EL (cell line): ENCODE measurements around the gene JAKMIP1.
"Not testable (repeated sequence)": the region's sequence is repeated elsewhere in the genome, so short reads cannot be mapped to it uniquely, and the experiment has no call there.

Experiments
- DNase-seq: peaks from one replicate; pipeline ENCODE4 v3.0.0-alpha.2; 2016

The JAKMIP1 gene

GRCh38 chr4:6028168-6028567 lies 172.2 kb downstream of the JAKMIP1 start:
- DNase-seq = no peak

- no peak for DNase-seq
These were observed 173.0 kb downstream of the JAKMIP1 start for GRCh38 chr4:6027392-6027791.

- DNase-seq = no peak
These were observed 175.9 kb downstream of the JAKMIP1 start for GRCh38 chr4:6024313-6024960.

- DNase-seq = peak; percentile 36
These were observed 176.6 kb downstream of the JAKMIP1 start for GRCh38 chr4:6023731-6024130.

GRCh38 chr4:6022607-6023288 lies 177.6 kb downstream of the JAKMIP1 start:
- no peak for DNase-seq

- no peak for DNase-seq
These were observed 178.3 kb downstream of the JAKMIP1 start for GRCh38 chr4:6021831-6022606.

- no peak for DNase-seq
These were observed 179.7 kb downstream of the JAKMIP1 start for GRCh38 chr4:6020613-6021012.

- peak; percentile 44 for DNase-seq
These were observed 180.8 kb downstream of the JAKMIP1 start for GRCh38 chr4:6019316-6020263.

- no peak for DNase-seq
These were observed 182.0 kb downstream of the JAKMIP1 start, which contains the start of gene C4orf50 for GRCh38 chr4:6018331-6018730. TSS of gene C4orf50 (minus strand) at chr4:6018431.

- no peak for DNase-seq
These were observed 182.5 kb downstream of the JAKMIP1 start for GRCh38 chr4:6017800-6018199.

- no peak for DNase-seq
These were observed 183.3 kb downstream of the JAKMIP1 start for GRCh38 chr4:6017030-6017429.

- no peak for DNase-seq
These were observed 186.8 kb downstream of the JAKMIP1 start for GRCh38 chr4:6013564-6013963.

GRCh38 chr4:6012200-6012599 lies 188.1 kb downstream of the JAKMIP1 start:
- no peak for DNase-seq

GRCh38 chr4:6011686-6012085 lies 188.7 kb downstream of the JAKMIP1 start:
- DNase-seq = no peak

GRCh38 chr4:6011271-6011671 lies 189.1 kb downstream of the JAKMIP1 start:
- no peak for DNase-seq

GRCh38 chr4:6010789-6011188 lies 189.6 kb downstream of the JAKMIP1 start:
- no peak for DNase-seq

- DNase-seq = no peak
These were observed 190.9 kb downstream of the JAKMIP1 start for GRCh38 chr4:6009452-6009851.

GRCh38 chr4:6008766-6009385 lies 191.5 kb downstream of the JAKMIP1 start:
- DNase-seq = no peak

- no peak for DNase-seq
These were observed 192.2 kb downstream of the JAKMIP1 start for GRCh38 chr4:6008092-6008551.

GRCh38 chr4:6005175-6005574 lies 195.2 kb downstream of the JAKMIP1 start:
- DNase-seq = no peak

- not testable (repeated sequence) for DNase-seq
These were observed 196.9 kb downstream of the JAKMIP1 start for GRCh38 chr4:6003485-6003884.

GRCh38 chr4:6002926-6003325 lies 197.4 kb downstream of the JAKMIP1 start:
- DNase-seq = no peak
